GM18519 (cell line): Measurements from ENCODE around the gene HLA-DPA1.
A peak's percentile ranks its signal among the peaks of the same experiment; 100 is the strongest.
"Not testable (repeated sequence)": the region's sequence is repeated elsewhere in the genome, so short reads cannot be mapped to it uniquely, and the experiment has no call there.

Experiments
- ATAC-seq: cut with Tn5 transposase; IDR thresholded peaks from one replicate; pipeline ENCODE4 v1.9.1; 2021; ENCODE audit warnings: mild to moderate bottlenecking, moderate library complexity; ENCODE audit not compliant: unreplicated experiment, low FRiP score

Gene HLA-DPA1

GRCh38 chr6:33073431-33073871, at the start of gene HLA-DPA1:
Gene HLA-DPA1, minus strand, starts transcription at chr6:33073649.
- ATAC-seq, result peak; percentile 54

- ATAC-seq, result no peak
Measured at GRCh38 chr6:33123181-33123580, 49.7 kb upstream of the HLA-DPA1 start.

GRCh38 chr6:33120001-33120400, 46.6 kb upstream of the HLA-DPA1 start:
- no peak for ATAC-seq

DNA sequence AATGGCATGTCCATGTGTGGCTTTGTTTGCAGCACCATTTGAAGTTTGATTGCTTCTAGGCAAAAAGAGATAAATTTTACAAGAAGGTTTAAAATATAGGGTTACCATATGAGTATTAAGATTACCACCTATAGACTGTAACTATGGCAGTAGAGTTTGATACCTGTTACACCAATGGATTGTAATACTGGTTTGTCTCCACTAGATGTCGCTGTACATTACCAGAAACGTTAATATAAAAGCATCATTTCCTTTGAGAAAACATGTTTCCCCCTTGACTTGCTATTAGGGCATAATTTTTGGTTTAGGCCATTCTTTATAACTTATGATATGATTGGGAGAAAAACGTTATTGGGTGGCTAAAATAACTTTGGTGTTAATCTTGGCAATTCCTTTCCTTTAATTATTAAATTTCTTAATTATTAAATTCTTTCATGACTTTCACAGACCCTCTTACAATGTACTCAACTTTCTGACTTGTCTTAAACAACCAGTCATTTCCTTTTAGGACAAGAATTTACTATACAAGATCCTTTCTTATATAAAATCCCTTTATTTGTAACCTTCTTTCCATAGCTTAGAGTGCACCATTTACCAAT, 45.2 kb upstream of the HLA-DPA1 start:
- ATAC-seq, result no peak

DNA sequence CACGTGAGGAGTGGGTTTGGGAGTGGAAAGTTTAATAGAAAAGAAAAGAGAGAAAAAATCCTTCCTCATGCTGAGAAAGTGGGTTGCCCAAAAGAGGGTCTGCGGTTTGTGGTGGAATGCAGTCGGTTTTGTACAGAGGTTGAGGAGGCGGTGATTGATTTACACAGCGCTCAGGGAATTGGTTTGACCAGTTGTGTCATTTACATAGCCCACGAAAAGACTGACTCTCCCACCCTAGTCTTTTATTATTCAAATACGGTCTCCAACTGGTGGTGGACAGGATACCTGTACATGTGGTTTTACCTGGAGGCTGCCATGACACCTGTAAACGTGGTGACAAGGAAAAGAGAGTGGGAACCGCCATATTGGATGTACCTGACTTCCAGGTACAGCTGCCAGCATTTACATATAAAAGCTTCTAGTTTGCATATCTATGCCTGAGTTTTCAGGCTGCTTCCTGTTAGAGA, 44.4 kb upstream of the HLA-DPA1 start:
- ATAC-seq, result no peak

DNA sequence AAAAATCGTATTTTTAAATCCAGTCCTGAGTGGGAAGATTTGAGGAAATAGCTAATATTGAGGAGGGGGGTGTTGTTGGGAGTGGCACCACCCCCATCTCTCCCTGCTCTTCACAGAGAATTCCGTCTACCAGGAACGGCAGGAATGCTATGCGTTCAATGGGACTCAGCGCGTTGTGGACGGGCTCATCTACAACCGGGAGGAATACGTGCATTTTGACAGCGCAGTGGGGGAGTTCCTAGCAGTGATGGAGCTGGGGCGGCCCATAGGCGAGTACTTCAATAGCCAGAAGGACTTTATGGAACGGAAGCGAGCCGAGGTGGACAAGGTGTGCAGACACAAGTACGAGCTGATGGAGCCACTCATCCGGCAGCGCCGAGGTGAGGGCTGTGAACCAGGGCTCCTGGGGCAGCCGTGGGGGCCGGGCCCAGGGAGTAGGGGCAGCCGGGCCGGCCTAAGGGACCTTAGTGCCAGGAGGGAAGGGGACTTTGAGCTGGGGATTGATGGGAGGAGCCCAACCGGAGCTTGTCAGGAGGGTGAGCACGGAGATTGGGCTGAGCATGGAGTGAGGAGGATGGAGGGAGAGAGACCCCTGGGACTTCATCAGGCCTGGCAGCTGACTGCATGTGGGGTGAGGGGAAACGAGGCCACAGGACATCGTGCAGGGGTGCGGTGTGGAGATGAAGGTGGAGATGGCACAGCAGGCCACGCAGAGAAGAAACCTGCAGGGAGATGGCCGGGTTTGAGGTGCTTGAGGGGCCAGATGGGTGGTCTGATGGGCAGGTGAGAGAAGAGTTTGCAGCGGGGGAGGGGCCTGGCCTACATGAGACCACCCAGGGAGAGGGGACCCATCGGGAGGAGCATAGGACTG, 43.6 kb upstream of the HLA-DPA1 start:
- ATAC-seq, result no peak

DNA sequence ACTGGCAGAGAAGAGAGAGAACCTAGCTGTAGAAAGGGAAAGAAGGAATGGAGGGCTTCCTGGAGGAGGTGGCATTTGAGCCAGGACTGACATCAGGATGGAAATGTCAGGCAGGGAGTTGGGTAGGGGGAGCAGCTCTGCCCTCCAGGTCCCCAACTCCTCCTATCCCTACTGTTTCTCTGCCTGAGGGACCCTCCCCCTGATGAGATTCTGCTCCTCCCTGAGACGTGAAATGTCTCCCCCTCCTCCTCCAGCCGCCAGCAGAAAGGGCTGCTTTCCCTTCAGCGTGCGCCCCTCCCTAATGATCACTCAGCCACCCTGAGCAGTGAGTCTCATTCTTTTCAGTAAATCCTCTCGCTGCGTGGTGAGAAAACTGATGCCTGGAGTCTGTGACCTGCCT, 43.0 kb upstream of the HLA-DPA1 start:
- ATAC-seq, result no peak

DNA sequence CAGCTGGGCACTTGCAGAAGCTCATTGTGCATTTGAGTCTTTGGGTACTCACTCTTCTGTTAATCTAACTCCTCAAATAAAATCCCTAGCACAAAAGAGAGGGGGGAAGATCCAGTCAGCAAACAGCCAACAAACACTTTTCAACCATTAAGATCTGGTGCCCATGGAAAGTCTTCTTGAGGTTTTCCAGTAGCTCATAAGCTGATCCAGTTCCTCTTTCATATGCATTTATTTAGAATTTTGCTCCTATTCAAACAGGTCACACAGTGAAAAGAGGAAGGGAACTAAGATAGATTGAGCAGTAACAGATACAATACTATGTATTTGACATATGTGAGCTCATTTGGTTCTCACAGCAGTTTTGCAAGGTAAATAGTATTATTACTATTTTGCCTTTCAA, 41.0 kb upstream of the HLA-DPA1 start:
- no peak for ATAC-seq

DNA sequence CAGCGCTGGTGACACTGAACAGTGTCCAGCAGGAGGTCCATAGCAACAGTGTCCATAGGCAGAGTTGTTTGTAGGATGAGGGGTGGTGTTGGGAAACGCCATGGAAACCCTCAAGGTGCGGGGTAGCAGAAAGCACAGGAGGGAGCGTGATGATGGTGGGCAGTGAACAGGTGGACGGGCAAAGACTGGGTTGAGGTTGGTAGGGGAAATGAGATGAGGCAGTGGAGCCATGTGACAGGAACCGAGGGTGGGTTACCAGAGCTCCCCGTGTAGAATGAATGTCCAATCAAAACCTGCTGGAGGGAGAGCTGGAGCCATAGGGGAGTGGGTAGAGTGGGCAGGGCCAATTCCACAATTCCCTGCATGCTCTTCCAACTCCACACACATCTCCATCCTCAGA, 40.3 kb upstream of the HLA-DPA1 start:
- ATAC-seq, result no peak

- peak; percentile 73 for ATAC-seq
Measured at GRCh38 chr6:33112148-33112547, 38.7 kb upstream of the HLA-DPA1 start.

- no peak for ATAC-seq
Measured at GRCh38 chr6:33108307-33108706, 34.9 kb upstream of the HLA-DPA1 start.

GRCh38 chr6:33107641-33108040, 34.2 kb upstream of the HLA-DPA1 start:
- no peak for ATAC-seq

DNA sequence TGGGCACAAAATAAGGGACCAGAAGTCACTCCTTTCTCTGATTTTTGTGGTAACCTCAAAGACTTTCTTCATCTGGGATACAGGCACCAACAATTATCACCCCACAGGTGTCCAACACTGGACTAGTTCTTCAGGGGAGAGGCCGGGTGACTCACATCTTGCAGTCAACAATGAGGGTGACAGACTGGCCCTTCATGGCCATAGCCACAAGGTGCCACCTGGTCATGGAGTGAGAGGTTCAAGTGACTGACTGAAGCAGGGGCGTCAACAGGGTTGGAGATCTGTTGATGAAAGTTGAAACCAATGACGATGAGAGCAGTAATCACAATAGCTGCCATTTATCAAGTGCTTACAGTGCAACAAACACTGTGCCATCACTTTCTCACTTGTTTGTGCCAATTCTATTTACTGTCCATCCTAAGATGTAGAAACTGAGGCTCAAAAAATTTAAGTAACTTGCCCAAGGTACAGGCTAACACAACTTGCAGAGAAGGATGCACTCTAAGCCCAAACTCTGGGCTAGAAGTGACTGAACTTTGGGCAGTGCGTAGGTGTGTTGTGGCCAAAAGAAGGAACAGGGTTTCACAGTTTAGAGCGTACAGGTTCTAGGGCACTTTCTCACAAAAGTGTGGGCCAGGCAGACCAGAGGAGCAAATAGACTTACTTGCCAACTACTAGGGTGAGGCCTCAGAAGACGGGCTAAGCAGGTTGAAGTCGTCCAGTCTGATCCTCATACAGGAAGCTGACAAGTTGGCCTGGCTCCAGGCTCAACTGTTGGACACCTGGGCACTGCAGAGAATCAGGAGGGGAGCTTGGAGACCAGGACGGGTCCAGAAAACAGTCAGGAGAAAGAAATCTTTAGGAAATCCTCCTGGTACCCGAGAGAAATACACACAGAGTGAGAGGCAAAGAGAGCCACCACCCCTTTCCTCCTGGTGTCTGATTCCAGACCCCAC, 32.7 kb upstream of the HLA-DPA1 start:
- no peak for ATAC-seq

GRCh38 chr6:33105386-33105785, 31.9 kb upstream of the HLA-DPA1 start:
- ATAC-seq, result no peak

GRCh38 chr6:33104887-33105286, 31.4 kb upstream of the HLA-DPA1 start:
- ATAC-seq, result no peak

- no peak for ATAC-seq
Measured at GRCh38 chr6:33103776-33104175, 30.3 kb upstream of the HLA-DPA1 start.

- ATAC-seq, result not testable (repeated sequence)
Measured at GRCh38 chr6:33101121-33101737, 27.8 kb upstream of the HLA-DPA1 start.

DNA sequence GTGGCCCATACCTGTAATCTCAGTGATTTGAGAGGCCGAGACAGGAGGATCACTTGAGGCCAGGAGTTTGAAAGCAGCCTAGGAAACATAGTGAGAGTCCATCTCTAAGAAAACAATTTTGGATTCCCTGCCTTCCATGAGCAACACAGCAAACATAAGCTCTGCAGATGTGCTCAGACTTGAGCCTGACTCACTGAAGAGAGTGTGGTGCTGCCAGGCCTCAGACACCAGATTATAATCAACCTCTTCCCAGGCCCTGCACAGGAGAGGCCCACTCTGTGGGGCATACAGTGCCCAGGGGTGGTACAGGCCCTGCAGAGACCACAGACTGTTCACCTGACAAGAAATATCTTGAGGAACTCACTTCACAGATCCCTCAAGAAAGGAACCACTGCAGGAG, 22.2 kb upstream of the HLA-DPA1 start:
- ATAC-seq, result no peak

DNA sequence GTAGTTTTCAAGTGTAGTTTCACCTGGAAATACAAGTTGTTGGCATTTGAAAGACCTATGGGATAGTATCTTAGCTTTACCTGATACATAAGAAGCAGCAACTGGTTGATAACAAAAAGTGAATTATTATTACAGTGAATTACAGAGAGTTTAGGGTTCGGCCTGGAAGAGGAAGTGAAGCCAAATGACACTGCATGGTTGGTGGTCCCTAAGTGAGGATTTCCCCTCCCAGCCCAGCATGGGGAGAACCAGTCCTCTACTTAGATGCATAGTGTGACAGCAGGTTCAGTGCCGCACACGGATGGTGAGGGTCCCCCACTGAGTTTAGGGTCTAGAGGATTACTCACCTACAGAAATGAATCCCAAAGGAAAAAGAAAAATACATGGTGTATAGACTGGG, 20.4 kb upstream of the HLA-DPA1 start:
- ATAC-seq, result no peak

- no peak for ATAC-seq
Measured at GRCh38 chr6:33092385-33092784, 18.9 kb upstream of the HLA-DPA1 start.
